GM23248 (cell line): ENCODE results near the gene DENND1A. TPM values are rescaled to one million over a fixed set of nuclear protein-coding genes. Genes with fewer than 3 reads are reported as not detected.
"Not testable (repeated sequence)": the region's sequence is repeated elsewhere in the genome, so short reads cannot be mapped to it uniquely, and the experiment has no call there.

Experiments used
- DNase-seq: peaks from one replicate; pipeline ENCODE4 v3.0.0-alpha.2; 2015
- H2AFZ ChIP-seq: fragments of 200-600 bp; sonication (generic); 2 replicates; pipeline ENCODE4 v1.6.1; 2016; ENCODE audit warnings: antibody characterized with exemption
- H3F3A ChIP-seq: fragments of 200-600 bp; sonication (generic); 2 replicates; pipeline ENCODE4 v1.6.1; 2016; ENCODE audit warnings: mild to moderate bottlenecking, antibody characterized with exemption, mixed run types; ENCODE audit not compliant: insufficient read depth
- H3K27ac ChIP-seq: fragments of 200-600 bp; sonication (generic); 2 replicates; pipeline ENCODE4 v1.5.1; 2016; ENCODE audit warnings: mild to moderate bottlenecking
- H3K27me3 ChIP-seq: fragments of 200-600 bp; sonication (generic); replicated peaks from 2 replicates; pipeline ENCODE4 v1.6.1; 2016; ENCODE audit warnings: mild to moderate bottlenecking; ENCODE audit not compliant: insufficient read depth
- H3K36me3 ChIP-seq: fragments of 200-600 bp; sonication (generic); 2 replicates; pipeline ENCODE4 v1.6.1; 2016; ENCODE audit warnings: low read depth, mild to moderate bottlenecking
- H3K4me1 ChIP-seq: fragments of 200-600 bp; sonication (generic); 2 replicates; pipeline ENCODE4 v1.6.1; 2016; ENCODE audit warnings: mild to moderate bottlenecking; ENCODE audit not compliant: insufficient read depth
- H3K4me2 ChIP-seq: fragments of 200-600 bp; sonication (generic); one replicate; pipeline ENCODE4 v1.6.1; 2016; ENCODE audit warnings: mild to moderate bottlenecking; ENCODE audit not compliant: unreplicated experiment
- H3K4me3 ChIP-seq: fragments of 200-600 bp; sonication (generic); 2 replicates; pipeline ENCODE4 v1.5.1; 2016; ENCODE audit warnings: mild to moderate bottlenecking
- H3K79me2 ChIP-seq: fragments of 200-600 bp; sonication (generic); 2 replicates; pipeline ENCODE4 v1.6.1; 2016; ENCODE audit warnings: mild to moderate bottlenecking; ENCODE audit not compliant: insufficient read depth
- H3K9ac ChIP-seq: fragments of 200-600 bp; sonication (generic); 2 replicates; pipeline ENCODE4 v1.6.1; 2016; ENCODE audit warnings: mild to moderate bottlenecking
- H3K9me2 ChIP-seq: fragments of 200-600 bp; sonication (generic); 2 replicates; pipeline ENCODE4 v1.6.1; 2016; ENCODE audit warnings: mixed run types, mild to moderate bottlenecking, moderate library complexity; ENCODE audit not compliant: insufficient read depth
- H3K9me3 ChIP-seq: fragments of 200-600 bp; sonication (generic); one replicate; pipeline ENCODE4 v1.6.1; 2017; ENCODE audit warnings: low read depth
- H4K20me1 ChIP-seq: fragments of 200-600 bp; sonication (generic); 2 replicates; pipeline ENCODE4 v1.6.0; 2016; ENCODE audit not compliant: insufficient read depth
- EZH2 ChIP-seq: fragments of 200-600 bp; sonication (generic); IDR thresholded peaks from 2 replicates; pipeline ENCODE4 v1.6.1; 2018; ENCODE audit warnings: antibody characterized with exemption, mild to moderate bottlenecking; ENCODE audit not compliant: insufficient read depth, poor library complexity, severe bottlenecking
- EZH2phosphoT487 ChIP-seq: fragments of 200-600 bp; sonication (generic); IDR thresholded peaks from 2 replicates; pipeline ENCODE4 v1.6.1; 2018; ENCODE audit warnings: antibody characterized with exemption, moderate library complexity, mild to moderate bottlenecking, low read depth; ENCODE audit not compliant: insufficient read depth
- WGBS, 2 experiments: methylation state at CpG; one replicate each; pipeline ENCODE4 v1.1.6; 2015 to 2017; ENCODE audit warnings: low lambda C conversion rate in 2 of 2, low coverage in 1 of 2; ENCODE audit errors: missing lambda C conversion rate in 2 of 2; 5-methylcytosine and 5-hydroxymethylcytosine counted together
- in situ Hi-C: fragments of 300-500 bp; cut with MboI; formaldehyde crosslinking; loops from 2 replicates; pipeline ENCODE4 v1.15.0; 2020
- polyA plus RNA-seq: library from polyadenylated mRNA; unstranded; fragments of >200 nt; fragmentation: Nextera tagmentation; extraction: Ambion mirVana; gene quantifications from 2 replicates; pipeline ENCODE4 v1.2.1, GENCODE V29; 2016
- total RNA-seq: library from RNA; depleted of rRNA; stranded (reverse); fragments of >200 nt; shearing (Covaris generic); gene quantifications from 2 replicates; pipeline ENCODE4 v1.2.3, GENCODE V29; 2014

Gene DENND1A
- total and polyA plus RNA-seq, 2 experiments from 2014 or later, result 13.2 to 16.4 TPM

DNA sequence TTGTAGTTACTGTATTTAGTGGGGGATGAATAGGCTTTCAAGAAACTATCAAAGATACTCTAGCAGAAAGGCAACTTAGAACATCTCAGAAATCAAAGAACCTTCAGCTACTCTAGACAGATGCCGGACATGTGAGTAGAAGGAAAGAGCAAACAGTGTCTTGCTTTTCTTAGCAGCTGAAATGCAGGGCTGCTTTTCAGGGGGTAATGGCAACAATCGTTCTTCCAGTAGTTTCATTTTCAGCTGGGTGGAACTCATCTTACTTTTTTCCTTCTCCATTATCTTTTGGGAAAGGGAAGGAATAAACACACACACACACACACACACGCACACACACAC is 292.4 kb downstream of the DENND1A start:
- Histone ChIP-seq H3K9me3 (no peaks in the 10 kb centered on the region), H3K79me2 (no peaks in the 10 kb centered on the region), H3F3A (no peaks in the 10 kb centered on the region), H3K4me1 (no peaks in the 10 kb centered on the region), H2AFZ (no peak overlapping the region), H3K36me3 (no peaks in the 10 kb centered on the region), H3K9ac (no peak overlapping the region), H3K4me2 (no peak overlapping the region), H3K27ac (no peak overlapping the region), H4K20me1 (no peaks in the 10 kb centered on the region), H3K4me3 (no peak overlapping the region), H3K27me3 (no peaks in the 10 kb centered on the region), H3K9me2 (no peaks in the 10 kb centered on the region)
- in situ Hi-C loops, result no loop called here
- TF ChIP-seq EZH2phosphoT487 (no peak), EZH2 (no peak)
- WGBS, 2 experiments, result 58 to 60% methylated on average over 3 of the region's 3 CpGs
- DNase-seq, result no peak

GRCh38 chr9:123636805-123637204 is 293.1 kb downstream of the DENND1A start:
- in situ Hi-C loops, H3K36me3 ChIP-seq, H3F3A ChIP-seq, H3K4me1 ChIP-seq, H3K9me2 ChIP-seq, H3K27ac ChIP-seq, DNase-seq, H3K9me3 ChIP-seq, H3K27me3 ChIP-seq, H3K9ac ChIP-seq, H2AFZ ChIP-seq, H3K4me3 ChIP-seq, H3K4me2 ChIP-seq, H3K79me2 ChIP-seq, H4K20me1 ChIP-seq: not testable (repeated sequence)
- 83 to 88% methylated on average over 10 of the region's 10 CpGs for WGBS, 2 experiments

DNA sequence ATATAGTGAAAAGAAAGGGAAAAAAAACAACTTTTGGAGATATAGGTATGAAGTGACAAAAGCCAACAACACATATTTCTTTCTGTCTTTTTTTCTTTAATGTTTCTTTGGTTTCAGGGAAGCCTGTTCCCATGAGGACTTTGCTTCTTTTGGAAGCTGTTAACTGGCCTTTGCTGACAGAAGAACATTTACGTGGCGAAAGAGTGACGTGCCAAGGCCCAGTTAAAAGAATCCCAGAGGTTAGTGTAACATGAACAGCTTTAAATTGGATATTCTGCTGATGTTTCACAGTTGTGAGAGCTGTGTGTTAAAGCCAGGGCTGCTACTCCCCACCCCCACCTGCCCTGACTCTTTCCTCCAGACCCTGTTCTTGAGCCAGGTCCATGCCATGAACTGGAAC is 298.1 kb downstream of the DENND1A start:
- Histone ChIP-seq H2AFZ (no peak overlapping the region), H3K9me2 (no peaks in the 10 kb centered on the region), H3K4me2 (no peak overlapping the region), H3K79me2 (no peaks in the 10 kb centered on the region), H3K27me3 (no peaks in the 10 kb centered on the region), H3K36me3 (no peaks in the 10 kb centered on the region), H3F3A (no peaks in the 10 kb centered on the region), H4K20me1 (no peaks in the 10 kb centered on the region), H3K4me1 (no peaks in the 10 kb centered on the region), H3K27ac (no peak overlapping the region), H3K4me3 (no peak overlapping the region), H3K9me3 (no peaks in the 10 kb centered on the region), H3K9ac (no peak overlapping the region)
- 91 to 98% methylated on average over 3 of the region's 3 CpGs for WGBS, 2 experiments
- in situ Hi-C loops, result no loop called here
- DNase-seq, result no peak
- no peak for TF ChIP-seq EZH2
- no peak for TF ChIP-seq EZH2phosphoT487

- no peaks in the 10 kb centered on the region for H3F3A ChIP-seq
- WGBS, 2 experiments, result 97% methylated on average over 9 of the region's 9 CpGs
- no peaks in the 10 kb centered on the region for H4K20me1 ChIP-seq
- H2AFZ ChIP-seq, result no peak overlapping the region
- no peaks in the 10 kb centered on the region for H3K4me1 ChIP-seq
- TF ChIP-seq EZH2phosphoT487 (no peak), EZH2 (no peak)
- no peaks in the 10 kb centered on the region for H3K36me3 ChIP-seq
- no peaks in the 10 kb centered on the region for H3K79me2 ChIP-seq
- H3K9ac ChIP-seq, result no peak overlapping the region
- in situ Hi-C loops, result no loop called here
- H3K27me3 ChIP-seq, result no peaks in the 10 kb centered on the region
- no peaks in the 10 kb centered on the region for H3K9me3 ChIP-seq
- no peak for DNase-seq
- H3K4me2 ChIP-seq, result no peak overlapping the region
- H3K27ac ChIP-seq, result no peak overlapping the region
- no peaks in the 10 kb centered on the region for H3K9me2 ChIP-seq
- H3K4me3 ChIP-seq, result no peak overlapping the region
These were observed 299.7 kb downstream of the DENND1A start for GRCh38 chr9:123630233-123630632.

DNA sequence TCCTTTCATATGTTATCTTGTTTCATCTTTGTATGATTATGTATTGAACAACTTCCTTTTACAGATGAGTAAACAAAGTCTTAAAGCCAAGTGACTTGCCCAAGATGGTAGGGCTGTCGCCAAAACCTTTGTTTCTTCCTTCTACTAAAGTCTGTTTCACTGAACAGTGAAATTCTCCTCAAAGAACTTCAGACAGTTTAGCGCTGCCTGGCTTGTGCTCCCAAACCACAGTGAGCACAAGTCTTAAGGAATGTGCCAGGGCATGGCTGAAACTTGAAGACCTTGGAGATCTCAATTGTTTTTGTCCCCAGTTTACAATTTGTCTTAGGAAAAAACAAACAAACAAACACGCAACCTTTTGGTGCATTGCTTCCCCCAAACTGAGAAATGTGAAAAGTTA is 300.4 kb downstream of the DENND1A start:
- no peak for DNase-seq
- H3F3A ChIP-seq, result no peaks in the 10 kb centered on the region
- no peaks in the 10 kb centered on the region for H3K36me3 ChIP-seq
- H3K4me3 ChIP-seq, result no peak overlapping the region
- TF ChIP-seq EZH2 (no peak), EZH2phosphoT487 (no peak)
- H3K4me1 ChIP-seq, result no peaks in the 10 kb centered on the region
- in situ Hi-C loops, result no loop called here
- H2AFZ ChIP-seq, result no peak overlapping the region
- H3K27me3 ChIP-seq, result no peaks in the 10 kb centered on the region
- no peak overlapping the region for H3K4me2 ChIP-seq
- 76 to 93% methylated on average over 3 of the region's 3 CpGs for WGBS, 2 experiments
- H3K9me2 ChIP-seq, result no peaks in the 10 kb centered on the region
- H4K20me1 ChIP-seq, result no peaks in the 10 kb centered on the region
- no peaks in the 10 kb centered on the region for H3K79me2 ChIP-seq
- H3K27ac ChIP-seq, result no peak overlapping the region
- H3K9me3 ChIP-seq, result no peaks in the 10 kb centered on the region
- H3K9ac ChIP-seq, result no peak overlapping the region
